Inflammatory macrophage treated with lipopolysaccharide for 4 hours (primary cell): ENCODE data around the gene RAB30.
A peak's percentile ranks its signal among the peaks of the same experiment; 100 is the strongest.

Experiments used
- DNase-seq: peaks from one replicate; pipeline ENCODE4 v3.0.0-alpha.2; 2020

RAB30 gene

DNA sequence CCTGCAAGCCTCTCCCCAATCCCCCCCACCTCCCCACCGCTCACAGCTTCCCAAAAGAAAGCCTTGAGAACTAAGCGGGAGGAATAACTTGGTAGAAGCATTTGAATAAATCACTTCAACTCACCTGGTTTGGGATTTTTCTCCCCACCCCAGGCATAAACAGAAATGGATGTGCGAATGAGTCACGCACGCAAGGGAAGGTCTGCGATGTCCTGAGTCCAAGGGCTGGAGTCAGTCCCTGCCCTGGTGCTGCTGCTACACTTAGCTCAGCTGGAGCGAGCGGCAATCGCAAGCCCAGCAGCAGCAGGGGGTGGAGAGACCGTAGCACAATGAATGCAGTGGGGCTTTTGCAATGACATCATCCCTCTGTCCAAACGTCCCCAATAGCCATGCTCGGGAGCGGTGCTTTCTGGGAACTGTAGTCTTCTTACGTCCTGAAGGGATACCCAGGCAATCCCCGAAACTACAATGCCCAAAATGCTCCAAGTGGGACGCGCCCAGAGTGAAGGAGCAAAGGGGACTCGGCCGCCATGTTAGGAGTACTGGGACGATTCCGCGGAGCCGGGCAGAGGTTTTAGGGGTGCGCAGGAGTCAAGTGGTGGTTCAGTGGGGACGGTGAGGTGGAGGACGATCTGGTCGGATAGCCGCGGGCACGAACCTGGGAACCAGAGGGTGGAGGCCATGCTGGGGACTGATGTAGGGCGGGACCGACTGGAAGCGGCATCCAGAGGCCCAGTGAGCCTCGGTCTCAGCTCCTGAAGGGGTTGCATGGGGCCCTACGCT is at the start of gene RAB30:
Gene RAB30, minus strand, starts transcription at position 331 of the 783 bp plus-strand sequence. CDS start 74,581 bp downstream, outside the sequence.
- peak; percentile 100 for DNase-seq

DNA sequence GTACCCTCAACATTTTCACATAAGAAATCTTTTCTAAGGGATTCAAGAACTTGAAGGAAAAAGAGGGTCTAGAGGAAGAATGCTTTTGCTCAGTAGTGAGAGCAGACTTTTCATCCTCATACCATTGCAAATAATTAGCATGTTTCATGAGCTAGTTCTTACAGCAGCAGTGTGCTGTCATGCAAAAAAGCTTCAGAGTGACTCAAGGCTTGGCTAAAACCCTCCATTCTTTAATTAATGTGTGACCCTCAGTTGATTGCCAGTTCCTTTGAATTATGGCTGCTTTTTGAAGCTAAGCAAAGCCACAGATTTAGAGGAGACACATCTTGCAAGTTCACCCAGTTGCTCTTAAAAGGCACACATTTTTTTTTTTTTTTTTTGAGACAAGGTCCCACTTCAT is 48.6 kb upstream of the RAB30 start:
- no peak for DNase-seq

DNA sequence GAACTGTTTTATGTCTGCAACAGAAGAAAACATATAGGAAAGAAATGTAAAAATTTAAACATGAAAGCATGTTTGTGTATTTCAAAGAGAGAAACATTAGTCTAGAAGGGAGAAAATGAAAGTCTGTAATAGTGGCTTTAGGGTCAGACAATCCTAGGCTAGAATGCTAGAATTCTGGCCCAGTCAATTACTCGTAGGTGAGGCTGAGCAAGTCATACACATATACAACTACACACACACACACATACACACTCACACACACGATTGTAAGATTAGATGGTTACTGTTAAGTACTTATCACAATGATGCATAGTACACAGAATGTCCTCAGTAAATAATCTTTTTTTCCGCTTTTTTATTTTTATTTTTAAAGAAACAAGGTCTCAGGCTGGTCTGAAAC is 47.5 kb upstream of the RAB30 start:
- no peak for DNase-seq

- no peak for DNase-seq
These were observed 47.1 kb upstream of the RAB30 start for GRCh38 chr11:83118814-83119213.

GRCh38 chr11:83116015-83116641 is 44.4 kb upstream of the RAB30 start:
- peak; percentile 51 for DNase-seq

- no peak for DNase-seq
These were observed 43.9 kb upstream of the RAB30 start for GRCh38 chr11:83115551-83115950.

DNA sequence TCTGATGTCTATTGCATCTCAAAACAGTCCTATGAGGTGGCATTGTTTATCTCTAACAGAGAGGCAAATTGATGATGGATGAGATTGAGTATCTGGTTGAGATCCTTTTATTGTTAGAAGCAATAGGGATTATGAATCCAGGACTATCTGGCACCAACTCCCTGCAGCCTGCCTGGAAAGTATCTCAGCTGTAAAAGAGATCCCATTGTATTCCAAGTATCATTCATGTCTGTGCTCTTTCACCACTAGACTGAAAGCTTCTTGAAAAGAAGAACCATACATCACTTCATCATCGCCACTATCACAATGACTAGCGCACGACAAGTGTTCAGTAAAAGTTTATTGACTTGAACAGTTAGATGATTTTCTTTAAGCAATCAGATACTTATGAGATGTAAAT is 43.3 kb upstream of the RAB30 start:
- DNase-seq = no peak

- DNase-seq = no peak
These were observed 41.2 kb upstream of the RAB30 start for GRCh38 chr11:83112886-83113285.

DNA sequence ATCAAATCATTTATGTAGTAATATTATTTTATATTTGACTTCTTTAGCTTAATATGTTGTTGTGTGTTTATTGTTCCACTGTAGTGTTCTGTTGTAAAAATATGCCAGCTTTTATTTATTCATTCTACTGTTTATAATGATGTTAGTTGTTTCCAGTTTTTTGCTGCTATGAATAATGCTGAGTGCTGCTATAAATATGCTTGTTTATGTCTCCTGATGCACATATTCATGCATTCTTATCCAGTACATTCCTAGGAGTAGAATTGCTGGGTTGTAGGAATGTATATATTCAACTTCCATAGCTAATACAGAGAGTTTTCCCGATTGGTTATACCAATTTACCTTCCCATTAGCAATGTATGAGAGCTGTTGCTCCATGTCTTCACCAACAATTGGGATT is 33.5 kb upstream of the RAB30 start:
- no peak for DNase-seq

- DNase-seq = no peak
These were observed 31.1 kb upstream of the RAB30 start for GRCh38 chr11:83102834-83103233.

- no peak for DNase-seq
These were observed 25.9 kb upstream of the RAB30 start for GRCh38 chr11:83097429-83098075.

DNA sequence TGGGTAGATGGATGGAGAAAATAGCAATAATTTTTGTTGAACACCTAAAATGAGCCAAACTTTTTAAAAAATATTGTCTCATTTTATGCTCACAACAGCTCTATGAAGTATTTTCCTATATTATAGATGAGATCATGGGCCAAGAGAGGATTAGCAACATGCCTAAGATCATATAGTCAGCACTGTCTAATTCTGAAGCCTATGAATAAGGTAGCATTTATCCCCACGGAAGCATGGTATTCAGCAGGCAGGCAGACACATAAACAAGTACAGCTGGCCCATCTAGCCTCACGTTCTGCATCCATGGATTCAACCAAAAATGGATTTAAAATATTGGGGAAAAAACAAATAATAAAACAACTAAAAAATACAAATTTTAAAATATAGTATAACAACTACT is 21.9 kb upstream of the RAB30 start:
- no peak for DNase-seq

- DNase-seq = no peak
These were observed 21.0 kb upstream of the RAB30 start for GRCh38 chr11:83092488-83093384.

DNA sequence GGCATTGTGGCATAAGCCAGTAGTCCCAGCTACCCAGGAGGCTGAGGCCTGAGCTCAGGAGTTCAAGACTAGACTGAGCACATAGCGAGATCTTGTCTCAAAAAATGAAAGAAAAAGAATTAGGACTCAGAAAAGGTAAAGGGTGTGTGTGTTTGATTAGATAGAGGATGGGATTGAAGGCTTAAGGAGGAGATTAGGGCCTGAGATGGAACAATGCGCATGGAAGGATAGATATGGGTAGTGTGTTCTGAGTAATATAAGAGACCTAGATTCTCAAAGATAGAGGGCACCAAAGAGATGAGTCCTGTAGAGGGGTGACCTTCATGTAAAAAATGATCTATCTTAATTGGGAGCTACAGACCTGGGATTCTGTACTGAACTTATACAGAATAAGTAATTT is 17.3 kb upstream of the RAB30 start:
- DNase-seq = no peak

DNA sequence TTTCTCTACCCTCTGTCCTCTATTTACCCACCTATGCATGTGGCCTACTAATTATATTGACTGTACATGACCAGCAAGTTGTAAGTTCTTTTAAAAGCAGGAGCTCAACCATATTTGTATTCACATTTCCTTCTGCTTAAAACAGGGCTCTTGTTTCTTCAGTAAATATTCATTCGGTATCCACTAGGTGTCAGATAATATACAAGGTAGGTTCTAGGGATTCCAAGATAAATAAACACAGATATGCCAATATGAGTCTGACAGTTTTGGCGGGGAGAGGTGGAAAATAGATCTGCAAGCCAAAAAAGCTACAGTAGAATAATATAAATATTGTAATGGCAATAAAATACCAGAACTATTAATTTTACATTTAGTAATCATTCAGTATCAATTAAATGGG is 15.3 kb upstream of the RAB30 start:
- DNase-seq = no peak

GRCh38 chr11:83079820-83080219 is 8.1 kb upstream of the RAB30 start:
- DNase-seq = no peak

- no peak for DNase-seq
These were observed 6.6 kb upstream of the RAB30 start for GRCh38 chr11:83078269-83078668.

GRCh38 chr11:83073884-83074283 is 2.2 kb upstream of the RAB30 start:
- DNase-seq = no peak

- DNase-seq = no peak
These were observed 1.6 kb upstream of the RAB30 start for GRCh38 chr11:83073258-83073657.

DNA sequence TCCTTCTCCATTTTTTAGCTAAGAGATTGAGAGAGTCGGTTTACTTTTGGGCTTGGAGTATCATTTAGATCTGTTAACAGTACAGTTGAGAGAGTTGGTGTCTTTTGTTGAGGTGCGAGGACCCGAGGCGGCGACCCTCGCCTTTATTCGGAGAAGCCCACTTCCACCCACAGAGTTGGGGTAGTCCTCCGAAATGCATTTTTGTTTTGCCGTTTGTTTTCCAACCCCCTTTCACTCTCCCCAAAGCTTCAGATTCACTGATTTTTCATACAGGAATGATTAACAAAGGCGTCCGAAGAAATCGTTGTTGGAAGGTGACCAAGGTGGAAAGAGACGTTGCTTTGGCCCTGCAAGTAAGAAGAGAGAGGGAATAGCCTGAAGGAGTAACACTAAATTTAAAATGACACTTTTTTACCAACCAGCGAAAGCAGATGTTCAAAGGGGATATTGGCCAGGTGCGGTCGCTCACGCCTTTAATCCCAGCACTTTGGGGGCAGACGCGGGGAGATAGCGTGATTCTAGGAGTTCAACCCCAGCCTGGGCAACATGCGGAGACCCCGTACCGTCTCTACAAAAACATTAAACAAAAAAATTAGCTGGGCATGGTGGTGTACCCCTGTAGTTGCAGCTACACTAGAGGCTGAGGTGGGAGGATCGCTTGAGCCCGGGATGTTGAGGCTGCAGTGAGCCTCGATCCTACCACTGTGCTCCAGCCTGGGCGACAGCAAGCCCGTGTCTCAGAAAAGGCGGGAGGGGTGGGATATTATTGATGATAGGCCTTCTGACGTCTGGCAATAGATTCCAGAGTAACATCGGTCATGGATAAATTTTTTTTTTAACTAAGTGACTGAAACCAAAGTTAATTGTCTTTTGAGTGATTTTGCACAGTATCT is 899 bp upstream of the RAB30 start:
- DNase-seq = no peak

GRCh38 chr11:83070731-83071566 is 748 bp downstream of the RAB30 start:
- DNase-seq = no peak
